Psoas muscle (tissue), 8 donors: ENCODE results near the gene ETV3L. TPM values are rescaled to one million over a fixed set of nuclear protein-coding genes. Genes with fewer than 3 reads are reported as not detected.

Experiments
- ATAC-seq, 4 donors: fragments of 200-7000 bp; cut with Tn5 transposase; one replicate each; pipeline ENCODE4 v1.9.1; 2020; ENCODE audit warnings: moderate library complexity in 3 of 4, mild to moderate bottlenecking in 2 of 4
- DNase-seq, 2 donors: peaks; one replicate each; pipeline ENCODE4 v3.0.0-alpha.2; 2020
- H3K27ac ChIP-seq: fragments of 200-600 bp; one replicate; pipeline ENCODE4 v1.8.0; 2022
- H3K27me3 ChIP-seq, 3 donors: fragments of 200-600 bp in 1 of 3; one replicate each; pipeline versions ENCODE4 v1.6.1 to v1.8.0; 2013 to 2022; ENCODE audit warnings: low read length in 2 of 3, mild to moderate bottlenecking in 2 of 3, moderate library complexity in 1 of 3; ENCODE audit not compliant: insufficient read depth in 3 of 3
- H3K36me3 ChIP-seq, 2 donors: fragments of 200-600 bp in 1 of 2; one replicate each; pipeline versions ENCODE4 v1.6.1 to v1.8.0; 2013 to 2022; ENCODE audit warnings: low read depth in 1 of 2, mild to moderate bottlenecking in 1 of 2, moderate library complexity in 1 of 2; ENCODE audit not compliant: insufficient read depth in 1 of 2
- H3K4me1 ChIP-seq: fragments of 200-600 bp; one replicate; pipeline ENCODE4 v1.8.0; 2022
- H3K4me3 ChIP-seq: fragments of 200-600 bp; one replicate; pipeline ENCODE4 v1.8.0; 2022; ENCODE audit warnings: mild to moderate bottlenecking
- H3K9me3 ChIP-seq: fragments of 200-600 bp; one replicate; pipeline ENCODE4 v1.8.0; 2022
- CTCF ChIP-seq: fragments of 200-600 bp; IDR thresholded peaks from one replicate; pipeline ENCODE4 v1.8.0; 2022; ENCODE audit warnings: antibody characterized with exemption
- WGBS, 3 donors: extraction: QIAGEN DNeasy Blood & Tissue Kit; methylation state at CpG; one replicate each; pipeline versions ENCODE4 v1.1.6 to v1.1.7; 2013; 5-methylcytosine and 5-hydroxymethylcytosine counted together
- intact Hi-C, 2 donors: fragments of 100-400 bp; cut with DNase I; formaldehyde crosslinking; loops; one replicate each; pipeline versions ENCODE4 v1.11.0 to v1.14.2; 2022
- polyA plus RNA-seq, 3 donors: library from polyadenylated mRNA; stranded (reverse); fragments of 200-250 nt; gene quantifications; one replicate each; pipeline ENCODE4 v1.2.3, GENCODE V29; 2013
- total RNA-seq, 4 donors: library from RNA; stranded (reverse); fragmentation: NEBNext Ultra II Directional in 2 of 4; extraction: Animal tissue kit (Norgen Biotek cat#: 25700) in 2 of 4; gene quantifications; one replicate each; pipeline versions ENCODE4 v1.2.1 to v1.2.4, GENCODE V29; 2021 to 2023
- donor health status: healthy with polysubstance abuse.
- donor health status: DM: no; HTN: no; CAD: no; lungs with moderate emphysema.
- donor health status: Bipolar disorder and iron deficiency.
- donor health status: healthy.
- donor health status: DM: yes; HTN: yes; CAD: no.
- donor health status: DM: no; HTN: no; CAD: no.
- donor health status: DM: no; HTN: no; CAD: no.
- donor health status: DM: yes; HTN: yes; CAD: no.

The ETV3L gene
- total and polyA plus RNA-seq, 7 donors = not detected

- WGBS, 3 donors = 60 to 68% (median 64%) methylated on average over 16 of the region's 16 CpGs
- DNase-seq = no peak
Observed at GRCh38 chr1:157115851-157116736, 16.5 kb upstream of the ETV3L start.

DNA sequence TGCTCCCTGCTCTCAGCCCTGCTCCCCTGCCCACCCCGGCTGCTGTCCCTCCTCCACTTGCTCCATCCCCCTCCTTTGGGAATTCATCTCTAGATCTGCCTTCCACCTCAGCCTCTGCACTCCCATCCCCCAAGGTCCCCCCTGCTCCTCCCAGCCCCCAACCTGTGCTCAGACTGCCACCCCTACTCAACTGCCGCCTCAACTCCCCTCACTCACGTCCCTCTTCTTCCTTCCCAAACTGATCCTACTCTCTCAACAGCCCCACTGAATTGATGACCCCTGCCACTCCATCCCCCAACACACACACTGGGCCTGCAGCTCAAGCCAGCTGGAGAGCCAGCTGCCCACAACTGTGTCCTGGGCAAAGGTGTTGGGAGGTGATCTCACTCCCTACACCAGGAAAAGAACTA is 15.8 kb upstream of the ETV3L start:
- ATAC-seq = no peak
- DNase-seq = no peak
- H3K36me3 ChIP-seq = no peaks in the 10 kb centered on the region
- H3K27me3 ChIP-seq = peaks cover 0 to 26% (median 0%) of the 10 kb centered on the region in 3 donors
- no peaks in the 10 kb centered on the region for H3K9me3 ChIP-seq
- no peak overlapping the region for H3K4me3 ChIP-seq
- intact Hi-C loops = no loop called here
- no peak for TF ChIP-seq CTCF
- no peak overlapping the region for H3K27ac ChIP-seq
- WGBS, 3 donors = 45 to 68% (median 56%) methylated on average over 3 of the region's 3 CpGs
- no peaks in the 10 kb centered on the region for H3K4me1 ChIP-seq

More at GRCh38 chr1:157115851-157116736, 16.5 kb upstream of the ETV3L start:
- H3K36me3 ChIP-seq = no peaks in the 10 kb centered on the region
- intact Hi-C loops = no loop called here
- H3K27ac ChIP-seq = no peak overlapping the region
- no peak overlapping the region for H3K4me3 ChIP-seq
- H3K27me3 ChIP-seq = peaks cover 0 to 20% (median 0%) of the 10 kb centered on the region in 3 donors
- H3K4me1 ChIP-seq = no peaks in the 10 kb centered on the region
- no peak for TF ChIP-seq CTCF
- ATAC-seq = no peak
- no peaks in the 10 kb centered on the region for H3K9me3 ChIP-seq

DNA sequence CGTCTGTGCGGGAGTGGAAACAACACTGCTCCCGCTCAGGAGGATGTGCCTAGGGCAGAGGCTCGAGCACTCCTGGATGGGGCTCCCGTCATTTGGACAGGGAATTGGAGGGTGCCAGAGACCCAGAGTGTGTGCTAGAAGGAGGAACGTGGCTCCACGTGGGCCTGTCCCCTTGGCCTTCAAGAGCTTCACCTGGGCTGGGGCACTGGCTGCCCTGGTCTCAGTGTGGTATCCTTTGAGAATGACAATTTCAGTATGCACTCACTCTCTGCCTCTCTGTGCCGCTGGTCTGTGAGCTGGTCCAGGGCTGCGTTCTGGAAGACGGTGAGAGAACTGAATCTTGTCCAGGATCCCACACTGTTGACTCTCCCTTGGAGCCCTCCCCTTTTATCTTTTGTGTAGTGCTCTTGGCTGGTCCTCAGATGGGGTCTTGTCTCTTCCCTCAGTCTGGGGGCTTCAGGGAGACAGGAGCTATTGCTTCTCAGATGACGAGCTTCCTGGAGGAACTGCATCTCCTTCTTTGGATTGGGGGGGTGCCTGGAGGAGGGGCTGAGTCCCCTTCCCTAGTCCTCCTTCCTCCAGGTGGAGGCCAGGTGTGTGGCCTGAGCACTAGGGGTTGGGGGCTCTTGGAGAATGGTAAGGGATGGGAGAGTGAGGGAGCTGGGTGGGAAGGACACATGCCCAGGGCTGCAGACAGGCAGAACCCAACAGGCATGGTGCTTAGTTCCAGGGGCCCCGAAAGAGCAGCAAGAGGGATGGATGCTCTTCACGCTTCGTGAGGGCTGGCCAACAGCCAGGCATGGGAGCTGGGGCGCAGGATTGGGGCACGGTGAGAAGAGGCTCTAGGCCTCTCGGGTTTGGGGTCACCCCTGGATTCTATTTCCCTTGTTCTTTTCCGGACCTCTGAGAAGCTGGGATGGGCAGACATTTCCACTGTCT is 14.8 kb upstream of the ETV3L start:
- Histone ChIP-seq H3K4me3 (no peak overlapping the region), H3K36me3 (no peaks in the 10 kb centered on the region), H3K9me3 (no peaks in the 10 kb centered on the region), H3K27me3 (peaks cover 0 to 29% (median 0%) of the 10 kb centered on the region in 3 donors), H3K27ac (no peak overlapping the region), H3K4me1 (no peaks in the 10 kb centered on the region)
- ATAC-seq = no peak
- 73 to 74% (median 73%) methylated on average over 16 to 18 of the region's 18 CpGs for WGBS, 3 donors
- intact Hi-C loops = no loop called here
- no peak for TF ChIP-seq CTCF
- no peak for DNase-seq

GRCh38 chr1:157113631-157114030 is 14.0 kb upstream of the ETV3L start:
- WGBS, 3 donors = 61 to 73% (median 64%) methylated on average over 3 of the region's 3 CpGs
- no peaks in the 10 kb centered on the region for H3K36me3 ChIP-seq
- no peak for ATAC-seq
- no peak overlapping the region for H3K27ac ChIP-seq
- TF ChIP-seq CTCF = no peak
- H3K4me3 ChIP-seq = no peak overlapping the region
- no peak for DNase-seq
- no peaks in the 10 kb centered on the region for H3K4me1 ChIP-seq
- intact Hi-C loops = no loop called here
- H3K27me3 ChIP-seq = peaks cover 0 to 37% (median 2%) of the 10 kb centered on the region in 3 donors
- H3K9me3 ChIP-seq = no peaks in the 10 kb centered on the region
